Thyroid gland (tissue), 4 donors: ENCODE measurements around the gene RIBC2.

Source experiments
- POLR2A ChIP-seq, 2 donors: fragments of 450-650 bp; IDR thresholded peaks; one replicate each; pipeline ENCODE4 v1.6.1; 2017; ENCODE audit warnings: antibody characterized with exemption in 2 of 2, mild to moderate bottlenecking in 2 of 2, moderate library complexity in 1 of 2
- TF ChIP-seq, protein P1 (sequence below), 6 experiments: fragments of 200-600 bp in 3 of 6; fragments of 450-650 bp in 3 of 6; sonication (generic) in 3 of 6; IDR thresholded peaks; one replicate each; pipeline ENCODE4 v1.5.1; 2016 to 2019; ENCODE audit warnings: antibody characterized with exemption in 6 of 6, mild to moderate bottlenecking in 2 of 6, inconsistent platforms in 1 of 6, moderate library complexity in 1 of 6

GRCh38 chr22:45448431-45448830 is 34.9 kb downstream of the RIBC2 start:
- TF ChIP-seq, protein P1, sequence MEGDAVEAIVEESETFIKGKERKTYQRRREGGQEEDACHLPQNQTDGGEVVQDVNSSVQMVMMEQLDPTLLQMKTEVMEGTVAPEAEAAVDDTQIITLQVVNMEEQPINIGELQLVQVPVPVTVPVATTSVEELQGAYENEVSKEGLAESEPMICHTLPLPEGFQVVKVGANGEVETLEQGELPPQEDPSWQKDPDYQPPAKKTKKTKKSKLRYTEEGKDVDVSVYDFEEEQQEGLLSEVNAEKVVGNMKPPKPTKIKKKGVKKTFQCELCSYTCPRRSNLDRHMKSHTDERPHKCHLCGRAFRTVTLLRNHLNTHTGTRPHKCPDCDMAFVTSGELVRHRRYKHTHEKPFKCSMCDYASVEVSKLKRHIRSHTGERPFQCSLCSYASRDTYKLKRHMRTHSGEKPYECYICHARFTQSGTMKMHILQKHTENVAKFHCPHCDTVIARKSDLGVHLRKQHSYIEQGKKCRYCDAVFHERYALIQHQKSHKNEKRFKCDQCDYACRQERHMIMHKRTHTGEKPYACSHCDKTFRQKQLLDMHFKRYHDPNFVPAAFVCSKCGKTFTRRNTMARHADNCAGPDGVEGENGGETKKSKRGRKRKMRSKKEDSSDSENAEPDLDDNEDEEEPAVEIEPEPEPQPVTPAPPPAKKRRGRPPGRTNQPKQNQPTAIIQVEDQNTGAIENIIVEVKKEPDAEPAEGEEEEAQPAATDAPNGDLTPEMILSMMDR (IDR thresholded peaks at IDR 0.05) = no peak
- TF ChIP-seq POLR2A (IDR thresholded peaks at IDR 0.05) = no peak
